IMR-90 (cell line): ENCODE results near the gene DHX15. TPM values are rescaled to one million over a fixed set of nuclear protein-coding genes. Genes with fewer than 3 reads are reported as not detected.

Experiments
- ATAC-seq: fragments of 200-7000 bp; cut with Tn5 transposase; 2 replicates; pipeline ENCODE4 v1.9.1; 2020; ENCODE audit warnings: low read depth, mild to moderate bottlenecking, moderate library complexity
- BruUV-seq: library from RNA; stranded (reverse); fragments of 400-500 nt; replicated peaks from 2 replicates; lab custom pipeline; 2021; lab: Mats Ljungman, UMichigan
- CTCF ChIA-PET: fragments of 300-600 bp; formaldehyde crosslinking; extraction: SDS; loops from one replicate; lab custom pipeline; 2021; ENCODE audit warnings: antibody characterized with exemption; lab: Yijun Ruan, JAX
- POLR2A ChIA-PET: fragments of 300-600 bp; sonication (Branson Sonifier 250); formaldehyde crosslinking; loops from one replicate; lab custom pipeline; 2022; ENCODE audit warnings: antibody characterized with exemption; ENCODE audit not compliant: unreplicated experiment; lab: Charles Lee
- DNase-seq: peaks from one replicate; pipeline ENCODE4 v3.0.0; 2013
- H2AFZ ChIP-seq: replicated peaks from 2 replicates; pipeline ENCODE3; 2013; ENCODE audit warnings: low read length, mild to moderate bottlenecking; ENCODE audit not compliant: poor library complexity
- H2AK5ac ChIP-seq: 2 replicates; pipeline ENCODE4 v1.6.1; 2013; ENCODE audit warnings: low read depth, low read length, inconsistent platforms
- H2AK9ac ChIP-seq: replicated peaks from 2 replicates; pipeline ENCODE3; 2013; ENCODE audit warnings: mild to moderate bottlenecking, low read depth, low read length, moderate library complexity; ENCODE audit not compliant: poor library complexity
- H2BK120ac ChIP-seq: 2 replicates; pipeline ENCODE4 v1.6.1; 2013; ENCODE audit warnings: low read depth, low read length, inconsistent platforms
- H2BK15ac ChIP-seq: 3 replicates; pipeline ENCODE4 v1.6.1; 2013; ENCODE audit warnings: low read depth, low read length, inconsistent platforms
- H2BK20ac ChIP-seq: 2 replicates; pipeline ENCODE4 v1.6.1; 2013; ENCODE audit warnings: low read depth, mild to moderate bottlenecking, inconsistent platforms, low read length, moderate library complexity
- H2BK5ac ChIP-seq: 2 replicates; pipeline ENCODE4 v1.6.1; 2013; ENCODE audit warnings: mild to moderate bottlenecking, low read depth, low read length, inconsistent platforms; ENCODE audit not compliant: poor library complexity, severe bottlenecking
- H3K14ac ChIP-seq: replicated peaks from 2 replicates; pipeline ENCODE4 v1.6.1; 2013; ENCODE audit warnings: low read depth, low read length, inconsistent platforms
- H3K18ac ChIP-seq: 2 replicates; pipeline ENCODE4 v1.6.1; 2013; ENCODE audit warnings: low read depth, low read length, control low read depth
- H3K23ac ChIP-seq: 2 replicates; pipeline ENCODE4 v1.6.1; 2013; ENCODE audit warnings: low read depth, low read length, inconsistent platforms
- H3K27ac ChIP-seq: 2 replicates; pipeline ENCODE4 v1.5.1; 2013; ENCODE audit warnings: mild to moderate bottlenecking, control low read depth, low read length; ENCODE audit not compliant: insufficient read depth
- H3K27me3 ChIP-seq: 2 replicates; pipeline ENCODE4 v1.6.1; 2013; ENCODE audit warnings: low read length; ENCODE audit not compliant: control insufficient read depth, insufficient read depth
- H3K36me3 ChIP-seq: 2 replicates; pipeline ENCODE4 v1.6.1; 2013; ENCODE audit warnings: low read length, mixed read lengths; ENCODE audit not compliant: control insufficient read depth, insufficient read depth
- H3K4ac ChIP-seq: 2 replicates; pipeline ENCODE4 v1.6.1; 2013; ENCODE audit warnings: low read depth, low read length, inconsistent platforms
- H3K4me1 ChIP-seq: 2 replicates; pipeline ENCODE4 v1.6.1; 2013; ENCODE audit warnings: low read length, mixed read lengths; ENCODE audit not compliant: control insufficient read depth, insufficient read depth
- H3K4me2 ChIP-seq: 2 replicates; pipeline ENCODE4 v1.6.1; 2013; ENCODE audit warnings: low read depth, mild to moderate bottlenecking, control low read depth, low read length, moderate library complexity
- H3K4me3 ChIP-seq: 2 replicates; pipeline ENCODE4 v1.5.1; 2013; ENCODE audit warnings: low read depth, mild to moderate bottlenecking, control low read depth, low read length, moderate library complexity; ENCODE audit not compliant: insufficient read depth
- H3K56ac ChIP-seq: 2 replicates; pipeline ENCODE4 v1.6.1; 2013; ENCODE audit warnings: low read length, inconsistent platforms; ENCODE audit not compliant: insufficient read depth; ENCODE audit errors: extremely low read depth
- H3K79me1 ChIP-seq, 2 experiments: 2 replicates each; pipeline ENCODE4 v1.6.1; 2013; ENCODE audit warnings: low read length in 2 of 2, inconsistent platforms in 1 of 2, low read depth in 1 of 2
- H3K9ac ChIP-seq: 2 replicates; pipeline ENCODE4 v1.6.1; 2013; ENCODE audit warnings: low read depth, low read length, control low read depth
- H3K9me1 ChIP-seq: 2 replicates; pipeline ENCODE4 v1.6.1; 2013; ENCODE audit warnings: low read length, inconsistent platforms; ENCODE audit not compliant: insufficient read depth
- H3K9me3 ChIP-seq: 2 replicates; pipeline ENCODE4 v1.6.1; 2013; ENCODE audit warnings: low read length; ENCODE audit not compliant: control insufficient read depth, insufficient read depth
- H4K20me1 ChIP-seq: 2 replicates; pipeline ENCODE4 v1.6.1; 2013; ENCODE audit warnings: low read length, inconsistent platforms; ENCODE audit not compliant: insufficient read depth
- H4K5ac ChIP-seq: 2 replicates; pipeline ENCODE4 v1.6.1; 2013; ENCODE audit warnings: mild to moderate bottlenecking, low read depth, low read length, control low read depth
- H4K8ac ChIP-seq, 2 experiments: 2 replicates each; pipeline ENCODE4 v1.6.1; 2013; ENCODE audit warnings: low read depth in 2 of 2, low read length in 2 of 2, control low read depth in 1 of 2, inconsistent platforms in 1 of 2
- H4K91ac ChIP-seq: 2 replicates; pipeline ENCODE4 v1.6.1; 2013; ENCODE audit warnings: low read depth, low read length, inconsistent platforms; ENCODE audit not compliant: insufficient read depth
- BHLHE40 ChIP-seq: fragments of 150-350 bp; IDR thresholded peaks from 2 replicates; pipeline ENCODE4 v1.6.1; 2016; ENCODE audit warnings: mild to moderate bottlenecking, low read depth, low read length
- CEBPB ChIP-seq: IDR thresholded peaks from 2 replicates; pipeline ENCODE4 v1.6.1; 2012; ENCODE audit warnings: low read depth, low read length, improper control_type of control experiment
- CHD1 ChIP-seq: IDR thresholded peaks from 2 replicates; pipeline ENCODE4 v1.6.1; 2012; ENCODE audit warnings: low read depth, low read length, improper control_type of control experiment
- FOS ChIP-seq: fragments of 150-350 bp; IDR thresholded peaks from 2 replicates; pipeline ENCODE4 v1.6.1; 2016; ENCODE audit warnings: low read depth, low read length
- MAFK ChIP-seq: IDR thresholded peaks from 2 replicates; pipeline ENCODE4 v1.6.1; 2012; ENCODE audit warnings: low read depth, low read length, improper control_type of control experiment
- MAZ ChIP-seq: IDR thresholded peaks from 2 replicates; pipeline ENCODE4 v1.6.1; 2012; ENCODE audit warnings: low read depth, mild to moderate bottlenecking, low read length, improper control_type of control experiment, moderate library complexity, borderline replicate concordance
- MXI1 ChIP-seq: IDR thresholded peaks from 2 replicates; pipeline ENCODE4 v1.6.1; 2012; ENCODE audit warnings: low read depth, mild to moderate bottlenecking, low read length, moderate library complexity, borderline replicate concordance
- NFE2L2 ChIP-seq: fragments of 150-350 bp; IDR thresholded peaks from 2 replicates; pipeline ENCODE4 v1.6.1; 2016; ENCODE audit warnings: low read depth, mild to moderate bottlenecking, low read length
- POLR2A ChIP-seq: IDR thresholded peaks from 2 replicates; pipeline ENCODE4 v1.6.1; 2012; ENCODE audit warnings: mild to moderate bottlenecking, low read depth, low read length
- RAD21 ChIP-seq: IDR thresholded peaks from 2 replicates; pipeline ENCODE4 v1.6.1; 2012; ENCODE audit warnings: low read length, improper control_type of control experiment
- RCOR1 ChIP-seq: IDR thresholded peaks from 2 replicates; pipeline ENCODE4 v1.6.1; 2012; ENCODE audit warnings: mild to moderate bottlenecking, low read length, improper control_type of control experiment; ENCODE audit not compliant: insufficient replicate concordance
- RFX5 ChIP-seq: IDR thresholded peaks from 2 replicates; pipeline ENCODE4 v1.8.0; 2012; ENCODE audit warnings: low read depth, mild to moderate bottlenecking, low read length, moderate library complexity
- SMC3 ChIP-seq: fragments of 150-350 bp; IDR thresholded peaks from 2 replicates; pipeline ENCODE4 v1.6.1; 2016; ENCODE audit warnings: low read depth, mild to moderate bottlenecking, antibody characterized with exemption, low read length, moderate library complexity
- USF2 ChIP-seq: fragments of 150-350 bp; IDR thresholded peaks from 2 replicates; pipeline ENCODE4 v1.6.1; 2017; ENCODE audit warnings: mild to moderate bottlenecking, antibody characterized with exemption, low read length, low read depth
- WGBS, 2 experiments: methylation state at CpG; one replicate each; pipeline versions ENCODE4 v1.1.5 to v1.1.7; 2013; ENCODE audit warnings: missing lambda C conversion rate in 2 of 2; ENCODE audit not compliant: insufficient read length in 1 of 2; ENCODE audit errors: extremely low coverage in 2 of 2; 5-methylcytosine and 5-hydroxymethylcytosine counted together
- dilution Hi-C: fragments of 300-500 bp; cut with HindIII; formaldehyde crosslinking; loops from one replicate; pipeline ENCODE4 v1.14.3; 2018; ENCODE audit warnings: low sequenced_read_pairs; ENCODE audit not compliant: unreplicated experiment
- in situ Hi-C: fragments of 300-500 bp; cut with MboI; formaldehyde crosslinking; loops from 3 replicates; pipeline ENCODE4 v1.14.3; 2019; ENCODE audit warnings: low sequenced_read_pairs, inconsistent platforms, mixed read lengths
- intact Hi-C: fragments of 100-400 bp; cut with micrococcal nuclease; formaldehyde crosslinking; loops from 2 replicates; pipeline ENCODE4 v1.10.0; 2022
- polyA plus RNA-seq, 3 experiments: library from polyadenylated mRNA; depleted of rRNA; stranded (reverse); fragments of >200 nt; gene quantifications; 2 replicates each; pipeline ENCODE4 v1.2.3, GENCODE V29; 2012; ENCODE audit warnings: low replicate concordance in 1 of 3
- total RNA-seq: library from RNA; depleted of rRNA; stranded (reverse); fragments of >200 nt; gene quantifications from 2 replicates; pipeline ENCODE4 v1.2.3, GENCODE V29; 2012
- TF ChIP-seq, protein P1 (sequence below): conservative IDR thresholded peaks from 2 replicates; pipeline ENCODE4 v1.5.1; 2012; ENCODE audit warnings: mild to moderate bottlenecking, low read depth, low read length, improper control_type of control experiment
- TF ChIP-seq, protein P2 (sequence below): fragments of 150-350 bp; IDR thresholded peaks from 2 replicates; pipeline ENCODE4 v1.6.1; 2016; ENCODE audit warnings: low read depth, mild to moderate bottlenecking, low read length, moderate library complexity, borderline replicate concordance

The DHX15 gene
- total and polyA plus RNA-seq, 2 of the 4 experiments (the other 2 are of a cell fraction) = 97.9 to 172 TPM

DNA sequence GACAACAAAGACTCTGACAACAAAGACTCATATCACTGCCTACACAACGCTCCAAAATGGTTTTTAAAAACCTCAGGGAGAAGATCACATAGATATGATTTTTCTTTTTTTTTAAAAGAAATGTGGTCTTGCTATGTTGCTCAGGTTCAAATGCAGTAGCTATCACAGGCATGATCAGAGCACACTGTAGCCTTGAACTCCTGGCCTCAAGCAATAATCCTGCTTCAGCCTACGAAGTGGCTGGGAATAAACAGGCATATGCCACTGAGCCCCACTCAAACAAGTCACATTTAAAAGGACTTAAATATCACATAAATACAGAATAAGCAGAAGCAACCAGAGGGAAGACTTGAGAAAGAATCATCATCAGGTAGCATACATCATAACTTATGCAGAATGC lies 14.7 kb downstream of the DHX15 start:
- Histone ChIP-seq H3K18ac (no peak overlapping the region), H4K20me1 (peaks cover 86% of the 10 kb centered on the region), H3K27me3 (no peaks in the 10 kb centered on the region), H3K14ac (no peak overlapping the region), H3K4me3 (no peak overlapping the region), H3K56ac (no peak overlapping the region), H3K4me2 (no peak overlapping the region), H3K4me1 (peaks cover 2% of the 10 kb centered on the region; the same call in 1 of the 2 replicates), H3K27ac (no peak overlapping the region), H3K4ac (no peak overlapping the region), H2BK15ac (no peak overlapping the region), H2BK20ac (no peak overlapping the region), H2AFZ (no peak overlapping the region), H3K79me1 (peaks cover 12 to 37% of the 10 kb centered on the region in 2 experiments; a peak in 3 of 4 replicates), H4K8ac (no peak overlapping the region), H3K23ac (no peak overlapping the region), H3K9me1 (peaks cover 11% of the 10 kb centered on the region), H3K9me3 (no peaks in the 10 kb centered on the region), H2AK9ac (no peak overlapping the region), H2AK5ac (no peak overlapping the region), H4K5ac (no peak overlapping the region), H4K91ac (no peak overlapping the region), H3K9ac (no peak overlapping the region), H2BK5ac (no peak overlapping the region), H2BK120ac (no peak overlapping the region), H3K36me3 (peaks cover 23% of the 10 kb centered on the region)
- TF ChIP-seq MAZ (no peak), CEBPB (no peak), CHD1 (no peak), FOS (no peak), BHLHE40 (no peak), RCOR1 (no peak), MAFK (no peak), SMC3 (no peak), RFX5 (no peak), USF2 (no peak), MXI1 (no peak), NFE2L2 (no peak), POLR2A (no peak), RAD21 (no peak)
- TF ChIP-seq, protein P1, sequence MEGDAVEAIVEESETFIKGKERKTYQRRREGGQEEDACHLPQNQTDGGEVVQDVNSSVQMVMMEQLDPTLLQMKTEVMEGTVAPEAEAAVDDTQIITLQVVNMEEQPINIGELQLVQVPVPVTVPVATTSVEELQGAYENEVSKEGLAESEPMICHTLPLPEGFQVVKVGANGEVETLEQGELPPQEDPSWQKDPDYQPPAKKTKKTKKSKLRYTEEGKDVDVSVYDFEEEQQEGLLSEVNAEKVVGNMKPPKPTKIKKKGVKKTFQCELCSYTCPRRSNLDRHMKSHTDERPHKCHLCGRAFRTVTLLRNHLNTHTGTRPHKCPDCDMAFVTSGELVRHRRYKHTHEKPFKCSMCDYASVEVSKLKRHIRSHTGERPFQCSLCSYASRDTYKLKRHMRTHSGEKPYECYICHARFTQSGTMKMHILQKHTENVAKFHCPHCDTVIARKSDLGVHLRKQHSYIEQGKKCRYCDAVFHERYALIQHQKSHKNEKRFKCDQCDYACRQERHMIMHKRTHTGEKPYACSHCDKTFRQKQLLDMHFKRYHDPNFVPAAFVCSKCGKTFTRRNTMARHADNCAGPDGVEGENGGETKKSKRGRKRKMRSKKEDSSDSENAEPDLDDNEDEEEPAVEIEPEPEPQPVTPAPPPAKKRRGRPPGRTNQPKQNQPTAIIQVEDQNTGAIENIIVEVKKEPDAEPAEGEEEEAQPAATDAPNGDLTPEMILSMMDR = no peak
- TF ChIP-seq, protein P2, sequence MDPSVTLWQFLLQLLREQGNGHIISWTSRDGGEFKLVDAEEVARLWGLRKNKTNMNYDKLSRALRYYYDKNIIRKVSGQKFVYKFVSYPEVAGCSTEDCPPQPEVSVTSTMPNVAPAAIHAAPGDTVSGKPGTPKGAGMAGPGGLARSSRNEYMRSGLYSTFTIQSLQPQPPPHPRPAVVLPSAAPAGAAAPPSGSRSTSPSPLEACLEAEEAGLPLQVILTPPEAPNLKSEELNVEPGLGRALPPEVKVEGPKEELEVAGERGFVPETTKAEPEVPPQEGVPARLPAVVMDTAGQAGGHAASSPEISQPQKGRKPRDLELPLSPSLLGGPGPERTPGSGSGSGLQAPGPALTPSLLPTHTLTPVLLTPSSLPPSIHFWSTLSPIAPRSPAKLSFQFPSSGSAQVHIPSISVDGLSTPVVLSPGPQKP = no peak
- ChIA-PET CTCF (no interaction called here), POLR2A (no interaction called here)
- in situ Hi-C loops = no loop called here
- intact Hi-C loops = no loop called here
- WGBS, 2 experiments = 60% methylated on average over 1 of the region's 2 CpGs; no CpG with 5 or more reads in 1 of the 2 experiments
- ATAC-seq (no peak), DNase-seq (no peak)
- BruUV-seq = no TSS peak
- dilution Hi-C loops = no loop called here
